Stimulated activated CD8-positive, alpha-beta memory T cell treated with anti-CD3 and anti-CD28 coated beads, Interleukin-2, amount 100 ng/mL, for 1 hour (primary cell): ENCODE measurements around the gene ZBTB45.
"Not testable (repeated sequence)": the region's sequence is repeated elsewhere in the genome, so short reads cannot be mapped to it uniquely, and the experiment has no call there.

Experiments used
- DNase-seq, 2 donors: peaks; one replicate each; pipeline ENCODE4 v3.0.0-alpha.2; 2020; ENCODE audit warnings: low read depth in 2 of 2

The ZBTB45 gene

GRCh38 chr19:58474997-58475713 is 44.5 kb downstream of the ZBTB45 start:
- no peak for DNase-seq

- no peak for DNase-seq
Observed at GRCh38 chr19:58474291-58474996, 45.2 kb downstream of the ZBTB45 start.

- no peak for DNase-seq
Observed at GRCh38 chr19:58473775-58474174, 45.8 kb downstream of the ZBTB45 start.

GRCh38 chr19:58471736-58472135 is 47.9 kb downstream of the ZBTB45 start:
- no peak for DNase-seq

- not testable (repeated sequence) for DNase-seq
Observed at GRCh38 chr19:58470837-58471543, 48.6 kb downstream of the ZBTB45 start.

GRCh38 chr19:58469241-58470013 is 50.2 kb downstream of the ZBTB45 start:
- DNase-seq = no peak

- DNase-seq = no peak
Observed at GRCh38 chr19:58468216-58468839, 51.3 kb downstream of the ZBTB45 start.

- peak; percentile 97 to 98 for DNase-seq
Observed at GRCh38 chr19:58466760-58467589, 52.6 kb downstream of the ZBTB45 start, which contains the start of gene ZNF324. ZNF324 (plus strand) TSS chr19:58467080; CDS start chr19:58469186, 2,106 bp downstream.

GRCh38 chr19:58466089-58466759 is 53.4 kb downstream of the ZBTB45 start:
- DNase-seq = no peak
